ENCODE results near the gene ST6GALNAC6. TPM values are rescaled to one million over a fixed set of nuclear protein-coding genes. Genes with fewer than 3 reads are reported as not detected.

ST6GALNAC6 gene
- total RNA-seq, 1 donor from 2014 or later: 114 TPM

DNA sequence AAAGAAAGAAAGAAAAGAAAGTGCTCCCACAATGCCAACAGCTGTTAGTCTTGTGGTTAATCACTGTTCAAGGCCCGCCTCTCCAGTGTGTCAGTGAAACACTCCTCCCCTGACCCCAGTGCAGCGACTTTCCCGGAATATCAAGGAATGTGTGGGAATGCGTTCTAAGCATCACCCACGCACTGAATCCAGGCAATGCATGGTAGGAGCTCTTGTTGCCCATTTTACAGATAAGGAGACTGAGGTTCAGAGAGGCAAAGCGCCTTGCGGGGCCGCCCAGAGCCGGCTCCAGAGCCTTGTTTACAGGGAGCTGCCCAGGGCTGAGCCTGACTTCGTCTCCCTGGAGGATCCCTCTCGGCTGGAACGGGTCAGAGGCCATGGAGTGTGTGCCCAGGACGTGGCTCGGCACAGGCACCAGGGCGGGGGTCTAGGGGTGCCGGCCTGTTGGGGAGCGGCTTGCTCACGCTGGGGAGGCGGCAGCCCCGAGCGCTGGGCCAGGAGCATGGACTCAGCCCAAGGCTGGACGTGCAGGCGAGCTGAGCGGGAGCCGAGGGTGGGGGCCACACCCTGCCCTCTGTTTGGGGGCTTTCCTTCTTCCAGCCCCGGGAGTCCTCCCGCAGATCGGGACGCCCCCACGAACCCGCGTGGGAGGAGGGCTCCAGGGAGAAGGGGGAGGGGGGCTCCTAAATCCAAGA lies 823 bp downstream of the ST6GALNAC6 start:
- intact Hi-C loops (cut with micrococcal nuclease): loop anchor here (1.0 kb wide), 4 partner anchors 8 to 127 kb away; partner anchors contain the start of gene ST6GALNAC4

DNA sequence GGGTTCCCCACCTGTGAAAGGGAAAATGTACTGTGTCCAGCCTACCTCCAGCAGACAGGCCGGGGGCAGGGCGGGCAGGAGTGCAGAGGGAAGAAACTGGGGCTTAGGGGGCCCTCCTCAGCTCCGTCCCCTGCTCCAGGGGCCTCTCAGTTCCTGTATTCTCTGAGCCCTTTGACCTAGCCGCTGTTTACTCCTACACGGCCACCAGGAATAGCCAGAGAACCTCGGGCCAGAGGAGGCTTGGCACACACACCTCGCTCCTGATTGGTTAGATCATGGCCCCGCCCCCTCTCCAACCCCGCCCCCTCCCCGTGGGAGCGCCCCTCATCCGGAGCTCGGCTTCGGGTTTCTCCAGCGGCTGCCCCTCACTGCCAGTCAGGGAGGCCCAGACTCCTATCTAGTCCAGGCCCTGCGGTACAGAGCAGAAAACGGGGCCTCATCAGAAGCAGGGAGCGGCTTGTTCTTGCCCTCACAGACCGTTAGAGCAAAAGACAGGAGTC lies 2.2 kb downstream of the ST6GALNAC6 start:
- intact Hi-C loops (cut with micrococcal nuclease): no loop called here

DNA sequence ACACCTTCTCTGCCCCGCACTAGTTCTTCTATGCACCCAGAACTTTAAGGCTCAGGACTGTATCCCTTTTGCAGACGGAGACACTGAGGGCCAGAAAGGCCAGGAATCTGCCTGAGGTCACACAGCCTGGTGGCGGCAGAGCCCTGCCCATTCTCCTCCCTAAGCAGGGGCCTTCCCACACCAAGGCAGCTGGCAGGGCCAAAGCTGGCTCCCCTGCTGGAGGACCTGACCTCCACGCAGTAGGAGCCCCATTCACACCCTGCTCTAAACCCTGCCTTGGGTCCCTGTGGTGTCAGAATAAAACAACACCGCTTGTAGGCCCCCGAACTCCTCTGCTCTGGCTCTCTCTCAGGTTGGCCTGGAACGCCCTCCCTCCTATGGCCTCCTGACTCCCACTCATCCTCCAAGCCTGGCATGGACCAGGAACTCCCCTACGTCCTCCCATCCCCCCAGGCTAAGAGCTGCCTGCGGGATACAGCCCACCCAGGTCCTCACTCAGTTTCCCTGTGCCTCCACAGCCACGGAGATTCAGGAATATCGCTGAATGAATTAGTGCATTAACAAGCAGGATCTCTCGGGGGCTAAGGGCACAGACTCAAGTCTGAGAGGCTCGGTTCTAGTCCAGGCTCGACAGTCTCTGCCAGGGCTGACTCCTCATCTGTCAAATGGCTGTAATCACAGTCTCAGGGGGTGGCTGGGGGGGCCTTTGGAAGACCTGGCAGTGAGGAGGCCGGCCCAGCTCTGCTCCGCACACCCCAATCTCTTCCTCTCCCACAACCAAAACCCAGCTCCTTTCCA lies 2.8 kb downstream of the ST6GALNAC6 start:
- intact Hi-C loops (cut with micrococcal nuclease): no loop called here

DNA sequence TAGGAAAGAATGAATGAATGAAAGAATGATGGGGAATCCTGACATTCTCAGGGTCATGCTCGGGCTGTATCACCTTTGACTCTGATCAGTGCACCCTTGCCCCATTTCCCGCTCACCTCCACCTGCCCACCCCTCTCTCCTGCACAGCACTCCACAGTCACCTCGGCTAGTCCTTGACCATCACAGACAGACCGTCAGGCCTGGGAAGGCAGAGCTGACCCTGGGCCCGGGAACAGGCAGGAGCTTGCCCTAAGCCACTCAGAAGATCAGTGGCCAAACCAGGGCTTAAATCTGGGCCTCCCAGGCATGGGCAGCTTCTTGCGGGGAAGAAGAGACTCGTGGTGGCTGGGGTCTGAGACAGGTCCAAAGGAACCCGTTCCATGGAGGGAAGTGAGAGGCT lies 3.6 kb downstream of the ST6GALNAC6 start:
- intact Hi-C loops (cut with micrococcal nuclease): no loop called here

DNA sequence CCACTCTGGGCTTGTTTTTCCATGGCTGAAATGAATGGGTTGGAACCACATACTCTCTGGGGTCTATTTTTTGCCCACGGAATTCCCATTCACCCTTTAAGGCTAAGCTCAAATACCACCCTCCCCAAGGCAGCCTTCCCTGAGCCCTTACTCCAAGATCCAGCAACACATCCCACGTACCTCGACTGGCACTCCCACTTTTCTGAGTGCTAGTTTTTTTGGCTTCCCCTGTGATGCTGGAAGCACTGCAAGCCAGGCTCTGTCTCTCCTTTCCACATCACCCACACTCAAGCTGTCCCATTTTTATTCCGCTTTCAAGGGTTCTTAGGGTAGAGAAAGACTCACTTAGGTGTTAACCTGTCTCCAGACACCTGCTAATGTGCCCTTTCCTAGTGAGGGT lies 6.0 kb downstream of the ST6GALNAC6 start:
- intact Hi-C loops (cut with micrococcal nuclease): no loop called here

DNA sequence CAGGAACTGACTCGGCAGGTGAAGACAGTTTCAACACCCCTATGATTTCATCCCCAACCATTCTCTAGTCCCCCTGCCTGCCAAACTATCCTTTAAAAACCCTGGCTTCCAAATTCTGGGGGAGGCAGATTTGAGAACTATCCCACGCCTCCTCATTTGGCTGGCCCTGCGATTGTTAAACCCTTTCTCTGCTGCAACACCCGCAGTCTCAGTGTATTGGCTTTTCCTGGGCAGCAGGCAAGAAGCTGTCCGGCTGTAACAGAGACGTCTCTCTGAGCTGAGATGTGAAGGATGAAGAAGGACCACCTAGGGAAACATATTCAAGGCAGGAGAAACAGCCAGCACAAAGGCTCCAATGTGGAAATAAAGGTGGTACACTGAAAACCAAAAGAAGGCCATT lies 6.6 kb downstream of the ST6GALNAC6 start:
- intact Hi-C loops (cut with micrococcal nuclease): no loop called here

DNA sequence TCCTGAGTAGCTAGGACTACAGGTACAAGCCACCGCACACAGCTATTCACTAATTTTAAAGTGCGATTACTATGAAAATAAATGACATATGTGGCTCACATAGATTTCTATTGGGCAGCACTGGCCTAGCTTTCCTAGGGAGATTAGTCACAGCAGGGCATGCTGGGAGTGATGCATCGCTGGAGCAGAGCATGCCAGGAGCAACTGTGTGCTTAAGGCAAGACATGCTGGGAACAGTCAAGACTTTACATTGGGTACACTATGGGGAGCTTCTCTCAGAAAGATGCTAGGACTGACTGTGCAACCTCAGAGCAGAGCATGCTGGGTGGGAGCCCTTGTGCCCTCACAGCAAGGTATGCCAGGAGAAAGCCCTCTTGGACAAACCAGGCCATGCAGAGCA lies 9.3 kb downstream of the ST6GALNAC6 start:
- intact Hi-C loops (cut with micrococcal nuclease): no loop called here

DNA sequence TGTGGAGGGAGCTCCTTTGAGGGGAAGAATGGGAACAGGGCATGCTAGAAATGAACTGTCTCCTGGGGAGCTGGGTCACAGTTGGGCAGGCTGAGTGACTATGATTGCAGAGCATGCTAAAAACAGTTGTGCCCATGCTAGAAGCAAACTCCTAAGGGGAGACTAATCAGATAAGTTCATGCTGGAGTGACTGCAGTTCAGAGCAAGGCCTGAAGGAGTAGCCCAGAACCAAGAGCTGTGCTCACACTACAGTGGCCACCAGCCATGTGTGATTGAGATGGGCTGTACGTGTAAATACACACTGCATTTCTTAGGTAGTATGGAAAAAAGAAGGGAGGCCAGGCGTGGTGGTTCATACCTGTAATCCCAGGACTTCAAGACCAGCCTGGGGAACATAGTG lies 11.6 kb downstream of the ST6GALNAC6 start:
- intact Hi-C loops (cut with micrococcal nuclease): no loop called here

DNA sequence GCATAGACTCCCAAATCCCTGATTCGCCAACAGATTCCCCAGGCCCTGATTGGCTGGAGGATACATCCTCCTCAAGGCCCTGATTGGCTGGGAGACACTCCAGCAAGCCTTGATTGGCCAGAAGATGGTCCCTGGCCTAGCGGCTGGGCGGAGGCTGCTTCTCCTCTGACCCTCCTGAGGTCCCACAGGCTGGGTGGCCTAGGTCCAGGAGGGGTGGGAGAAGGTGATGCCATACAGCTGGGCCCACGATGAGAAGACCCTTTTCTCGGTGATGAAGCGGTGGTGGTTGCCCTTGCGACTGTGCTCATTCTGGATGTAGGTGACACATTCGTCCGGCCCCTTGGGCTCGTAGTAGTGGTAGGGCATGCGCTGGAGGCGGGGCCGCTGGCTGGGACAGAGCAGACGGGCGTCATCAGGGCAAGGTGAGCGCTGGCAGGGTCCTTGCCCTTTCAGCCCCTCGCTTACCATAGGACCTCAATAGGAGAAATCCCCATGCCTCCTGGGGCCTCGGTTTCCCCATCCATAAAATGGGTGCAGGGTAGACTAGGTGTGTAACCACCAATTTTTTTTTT lies 12.9 kb downstream of the ST6GALNAC6 start:
- intact Hi-C loops (cut with micrococcal nuclease): no loop called here

DNA sequence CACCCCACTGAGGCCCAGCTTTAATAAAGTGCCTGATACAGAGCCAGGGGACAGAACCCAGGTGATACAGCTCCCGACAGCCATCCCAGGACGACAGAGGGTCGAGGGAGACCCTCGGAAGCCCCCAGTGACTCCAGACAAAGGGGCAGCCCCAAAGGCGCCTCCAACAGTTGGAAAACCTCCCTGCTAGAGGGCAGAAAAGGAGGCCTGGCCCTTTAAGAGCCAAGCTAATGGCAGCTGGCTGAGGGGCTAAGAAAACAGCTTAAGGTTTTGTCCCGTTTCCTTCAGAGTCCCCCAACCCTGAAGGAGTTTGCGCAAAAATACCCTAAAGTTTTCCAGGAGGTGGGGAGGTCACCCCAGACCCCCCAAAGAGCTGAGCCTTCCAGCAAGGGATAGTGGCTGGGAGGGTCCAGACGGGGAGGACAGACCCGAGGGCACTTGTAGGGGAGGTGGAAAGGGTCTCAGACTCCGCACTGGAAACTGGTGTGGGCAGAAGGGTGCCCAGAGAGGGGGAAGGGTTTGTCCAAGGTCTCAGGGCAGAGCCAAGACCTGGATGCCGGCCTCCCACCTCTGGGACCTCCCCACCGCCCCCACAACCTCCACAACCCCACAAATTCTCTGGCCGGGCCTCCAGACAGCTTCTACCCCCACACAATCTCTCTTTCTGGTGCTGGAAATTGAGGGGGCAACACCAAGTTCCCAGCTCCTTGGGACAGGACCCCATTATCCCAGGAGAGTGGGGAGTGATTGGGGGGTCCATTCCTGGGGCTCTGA lies 13.7 kb downstream of the ST6GALNAC6 start:
- intact Hi-C loops (cut with micrococcal nuclease): no loop called here

DNA sequence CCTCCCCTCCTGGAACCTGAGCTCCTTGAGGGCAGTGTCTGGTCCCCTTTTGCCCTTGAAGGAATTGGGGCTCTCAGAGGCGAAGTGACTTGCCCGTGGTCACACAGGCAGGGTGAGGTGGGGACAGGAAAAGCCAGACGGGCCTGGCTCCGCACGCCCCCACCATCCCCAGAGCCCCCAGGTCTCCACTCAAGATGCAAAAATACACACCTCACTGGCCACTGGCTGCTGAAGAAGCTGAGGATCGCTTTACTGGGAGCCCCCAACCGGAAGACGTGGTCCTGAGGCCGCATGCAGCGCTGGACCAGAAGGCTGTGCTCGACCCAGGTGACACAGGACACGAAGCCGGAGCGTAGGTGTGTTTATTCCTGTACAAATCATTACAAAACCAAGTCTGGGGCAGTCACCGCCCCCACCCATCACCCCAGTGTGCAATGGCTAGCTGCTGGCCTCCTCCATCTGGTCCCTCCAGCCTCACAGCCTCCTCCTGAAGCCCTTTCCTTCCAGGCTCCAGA lies 14.4 kb downstream of the ST6GALNAC6 start:
- intact Hi-C loops (cut with micrococcal nuclease): loop anchor here (5.0 kb wide), 1 partner anchor 32 kb away; the partner anchor contains the start of gene ST6GALNAC4

DNA sequence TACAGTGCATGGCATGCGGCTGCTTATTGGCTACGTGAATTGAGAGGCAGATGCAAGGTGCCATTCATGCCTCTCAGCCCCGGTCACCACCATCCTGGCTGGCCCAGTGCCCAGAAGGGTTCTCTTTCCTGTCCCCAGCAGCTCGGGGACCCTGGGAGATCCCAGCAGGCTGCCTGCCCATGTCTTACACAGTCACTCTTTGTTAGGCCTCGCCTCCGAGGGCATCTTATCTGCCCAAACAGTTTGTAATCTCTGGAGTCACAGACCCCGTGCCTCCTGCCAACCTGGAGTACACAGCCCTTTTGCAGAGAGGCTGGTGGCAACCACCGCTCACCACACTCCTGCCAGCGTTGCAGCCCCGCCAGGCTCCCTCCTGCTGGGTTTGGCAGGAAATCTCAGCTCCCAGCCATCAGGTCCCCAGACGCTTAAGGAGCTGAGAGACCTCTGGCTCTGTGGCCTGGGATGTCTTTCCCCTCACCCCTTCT lies 14.9 kb downstream of the ST6GALNAC6 start:
- intact Hi-C loops (cut with micrococcal nuclease): loop anchor here (5.0 kb wide), 1 partner anchor 33 kb away; the partner anchor contains the start of gene ST6GALNAC4

DNA sequence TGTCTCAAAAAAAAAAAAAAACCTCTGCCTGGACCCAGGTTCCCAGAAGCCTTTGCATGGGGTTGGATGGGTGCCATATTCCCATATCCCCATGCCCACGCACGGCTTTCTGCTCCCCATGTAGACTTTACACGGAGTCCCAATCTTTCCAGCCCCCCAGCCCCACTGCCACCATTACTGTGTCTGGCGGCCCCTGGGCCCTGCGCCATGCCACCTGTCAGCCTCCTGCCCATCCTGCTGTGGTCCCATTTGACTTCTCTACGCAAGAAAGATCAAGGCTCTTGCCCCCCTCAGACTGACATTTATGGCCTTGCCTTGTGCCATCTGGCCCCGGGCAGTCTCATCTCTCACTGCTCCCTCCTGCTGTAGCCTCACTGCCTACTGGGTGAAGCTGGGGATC lies 15.4 kb downstream of the ST6GALNAC6 start:
- intact Hi-C loops (cut with micrococcal nuclease): loop anchor here (5.0 kb wide), 1 partner anchor 33 kb away; the partner anchor contains the start of gene ST6GALNAC4

DNA sequence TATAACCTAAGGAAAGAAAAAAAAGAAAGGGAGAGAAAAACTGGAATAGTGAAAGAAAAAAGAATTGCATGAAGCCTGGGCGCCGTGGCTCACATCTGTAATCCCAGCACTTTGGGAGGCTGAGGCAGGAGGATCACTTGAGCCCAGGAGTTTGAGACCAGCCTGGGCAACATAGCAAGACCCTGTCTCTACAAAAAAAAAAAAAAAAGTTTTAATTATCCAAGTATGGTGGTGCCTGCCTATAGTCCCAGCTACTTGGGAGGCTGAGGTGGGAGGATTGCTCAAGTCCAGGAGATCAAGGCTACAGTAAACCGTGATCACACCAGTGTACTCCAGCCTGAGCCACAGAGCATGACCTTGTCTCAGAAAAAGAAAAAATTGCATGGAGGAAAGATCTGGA lies 17.7 kb downstream of the ST6GALNAC6 start:
- intact Hi-C loops (cut with micrococcal nuclease): loop anchor here (5.0 kb wide), 1 partner anchor 36 kb away; the partner anchor contains the start of gene ST6GALNAC4

DNA sequence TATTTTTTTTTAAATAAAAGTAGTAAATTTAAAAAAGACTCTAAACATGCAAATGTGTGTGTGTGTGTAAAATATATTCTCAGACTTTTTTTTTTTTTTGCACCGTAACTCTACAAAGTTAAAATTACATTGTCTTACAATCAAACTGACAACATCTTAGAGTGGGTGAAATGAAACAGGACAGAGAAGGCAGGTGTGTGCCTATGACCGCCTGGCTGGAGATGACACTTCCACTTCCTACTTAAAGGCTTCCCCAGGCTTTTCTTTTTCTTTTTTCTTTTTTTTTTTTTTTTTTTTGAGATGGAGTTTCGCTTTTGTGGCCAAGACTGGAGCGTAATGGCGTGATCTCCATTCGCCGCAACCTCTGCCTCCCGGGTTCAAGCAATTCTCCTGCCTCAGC lies 19.3 kb downstream of the ST6GALNAC6 start:
- intact Hi-C loops (cut with micrococcal nuclease): loop anchor here (5.0 kb wide), 1 partner anchor 37 kb away; the partner anchor contains the start of gene ST6GALNAC4

DNA sequence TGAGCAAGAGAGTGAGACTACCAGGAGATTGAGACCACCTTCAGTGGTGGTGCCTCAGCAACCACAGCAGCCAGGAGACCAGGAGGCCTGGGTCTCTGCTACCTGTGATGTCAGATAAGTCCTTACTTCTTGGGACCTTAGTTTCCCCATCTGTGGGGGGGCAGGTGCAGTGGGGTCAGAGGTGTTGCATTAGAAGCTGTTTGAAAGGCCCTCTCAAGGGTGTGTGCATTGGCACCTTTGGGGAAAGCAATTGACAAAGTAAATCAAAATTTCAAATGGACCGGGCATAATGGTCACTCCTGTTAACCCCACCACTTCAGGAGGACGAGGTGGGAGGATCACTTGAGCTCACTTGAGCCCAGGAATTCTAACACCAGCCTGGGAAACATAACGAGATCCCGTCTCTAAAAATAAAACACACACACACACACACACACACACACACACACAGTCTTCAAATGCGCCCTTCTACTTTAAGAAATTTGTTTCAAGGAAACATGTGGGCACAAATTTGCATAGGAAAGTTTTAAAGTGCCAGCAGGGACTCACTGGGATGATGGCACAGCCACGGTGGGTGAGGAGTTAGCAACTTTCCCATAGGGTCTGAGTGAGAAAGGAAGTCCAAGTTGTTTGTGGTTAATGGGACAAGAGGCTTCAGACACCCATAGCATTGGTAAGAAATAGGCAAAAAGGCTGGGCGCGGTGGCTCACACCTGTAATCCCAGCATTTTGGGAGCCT lies 20.6 kb downstream of the ST6GALNAC6 start:
- intact Hi-C loops (cut with micrococcal nuclease): no loop called here

DNA sequence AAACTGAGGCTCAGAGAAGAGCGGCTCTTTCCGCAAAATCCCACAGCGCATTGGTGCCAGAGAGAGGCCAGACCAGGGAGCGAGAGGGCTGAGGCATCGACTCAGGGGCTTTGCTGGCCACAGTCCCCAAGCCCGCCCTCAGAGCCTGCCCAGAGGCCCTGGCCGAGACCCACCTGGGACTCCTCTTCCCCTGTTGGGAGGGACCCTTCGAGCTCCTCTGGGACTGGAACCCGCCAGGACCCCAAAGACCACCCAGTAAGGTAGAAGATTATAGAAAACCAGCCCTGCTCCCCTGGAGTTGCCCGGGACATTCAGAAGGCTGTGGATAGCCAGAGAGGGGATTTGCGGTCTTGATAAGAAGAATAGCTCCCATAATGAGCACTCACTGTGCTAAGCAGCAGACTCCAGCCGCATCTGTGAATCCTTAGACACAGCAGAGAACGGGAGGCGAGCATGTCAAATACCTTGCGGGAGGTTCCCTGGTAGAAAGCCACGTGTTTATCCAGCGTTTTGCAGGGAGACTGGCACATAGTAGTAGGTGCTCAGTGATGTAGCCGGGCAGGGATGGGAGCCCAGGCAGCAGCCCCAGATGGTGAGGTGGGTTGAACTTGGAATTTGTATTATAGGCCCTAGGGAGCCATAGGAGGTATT lies 21.3 kb downstream of the ST6GALNAC6 start:
- intact Hi-C loops (cut with micrococcal nuclease): no loop called here

DNA sequence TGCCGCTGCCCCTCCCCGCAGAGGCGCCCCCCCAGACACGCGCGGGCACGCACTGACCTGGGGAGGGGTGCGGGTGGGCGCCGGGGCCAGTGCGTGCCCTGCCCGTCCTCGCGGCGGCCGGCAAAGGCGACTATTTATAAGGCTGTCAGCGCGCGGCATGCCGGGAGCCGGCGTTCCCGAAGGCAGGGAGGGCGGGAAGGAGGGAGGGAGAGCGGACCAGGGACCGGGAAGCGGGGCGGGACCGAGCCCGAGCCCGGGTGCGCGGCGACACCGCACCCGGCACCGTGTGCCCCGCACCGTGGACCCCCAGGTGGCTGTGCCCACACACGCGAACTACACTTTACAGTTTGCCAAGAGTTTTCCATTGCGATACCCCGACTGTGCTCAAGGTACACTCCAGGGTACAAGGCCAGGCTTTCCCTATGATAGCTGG lies 21.8 kb downstream of the ST6GALNAC6 start, which contains the start of gene AK1:
Gene AK1, minus strand, starts transcription at position 110 of the 433 bp plus-strand sequence. CDS start 3,058 bp downstream, outside the sequence.
- intact Hi-C loops (cut with micrococcal nuclease): no loop called here

All from T-helper 1 cell treated with Interleukin-12 subunit alpha and Interleukin-12 subunit beta and Interleukin-4 antibody, amounts not matched to agents 30 ng/mL and 1 ng/mL, for 36 hours (primary cell).